Measurements from ENCODE around the gene RNH1. TPM values are rescaled to one million over a fixed set of nuclear protein-coding genes. Genes with fewer than 3 reads are reported as not detected.

Gene RNH1
- total RNA-seq, 1 experiment from 2014 or later = 60.0 TPM

DNA sequence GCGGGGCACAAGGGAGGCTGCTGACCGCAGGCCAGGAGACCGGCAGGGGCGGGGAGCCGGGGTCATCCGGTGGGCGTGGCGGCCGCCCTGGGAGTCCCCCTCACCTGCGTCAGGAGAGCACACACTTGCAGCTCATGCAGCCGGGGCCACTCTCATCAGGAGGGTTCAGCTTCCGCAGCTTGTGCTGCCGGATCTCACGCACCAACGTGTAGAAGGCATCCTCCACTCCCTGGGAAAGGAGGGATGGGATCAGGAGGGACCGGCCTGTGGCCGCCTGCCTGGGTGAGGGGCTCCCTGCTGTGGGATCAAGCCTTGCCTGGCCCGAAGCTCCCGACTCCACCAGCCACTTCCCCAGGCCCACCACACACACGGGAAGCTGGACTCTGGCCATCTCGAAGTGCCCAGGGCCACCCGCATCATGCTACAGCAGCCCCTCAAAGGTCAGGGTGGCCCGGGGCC lies 25.5 kb upstream of the RNH1 start:
- Histone ChIP-seq H2BK15ac (ENCODE audit: low read depth, low read length) (no peak overlapping the region), H3K23ac (ENCODE audit: insufficient read length, low read depth, low read length) (no peak overlapping the region), H3K14ac (ENCODE audit: insufficient read depth, low read length) (no peak overlapping the region; the same call in 1 of the 2 replicates), H4K8ac (replicated peaks; ENCODE audit: insufficient read length, low read depth, low read length) (no peak overlapping the region), H4K5ac (ENCODE audit: insufficient read length, low read depth, low read length) (no peak overlapping the region), H3K79me1 (ENCODE audit: insufficient read depth, low read depth, low read length, poor library complexity, severe bottlenecking) (no peaks in the 10 kb centered on the region), H3K79me2 (ENCODE audit: insufficient read depth, low read length) (no peaks in the 10 kb centered on the region), H3K27me3 (ENCODE audit: insufficient read depth, low read length) (no peaks in the 10 kb centered on the region), H3K56ac (ENCODE audit: insufficient read length, low read depth, low read length) (no peak overlapping the region), H2AK5ac (ENCODE audit: insufficient read length, low read length) (no peak overlapping the region), H2AFZ (ENCODE audit: low read length) (no peak overlapping the region), H4K91ac (ENCODE audit: insufficient read length, low read depth, low read length) (no peak overlapping the region), H3K4me2 (ENCODE audit: insufficient read depth, insufficient read length, low read length) (no peak overlapping the region), H3K4me1 (ENCODE audit: insufficient read depth, low read length) (no peaks in the 10 kb centered on the region), H3K18ac (ENCODE audit: insufficient read length, low read depth, low read length) (no peak overlapping the region), H2BK20ac (ENCODE audit: low read depth, low read length, poor library complexity, severe bottlenecking) (no peak overlapping the region), H3K23me2 (ENCODE audit: insufficient read length, low read depth, low read length, poor library complexity, severe bottlenecking) (peaks cover 18% of the 10 kb centered on the region), H3K9me3 (ENCODE audit: control insufficient read depth, low read depth, low read length) (no peaks in the 10 kb centered on the region), H3T11ph (ENCODE audit: low read length) (no peak overlapping the region), H4K20me1 (ENCODE audit: control insufficient read depth, insufficient read depth, insufficient read length) (no peaks in the 10 kb centered on the region), H2BK5ac (ENCODE audit: insufficient read length, low read length) (no peak overlapping the region), H3K9ac (ENCODE audit: extremely low read depth, insufficient read length, low read length) (no peak overlapping the region), H2BK12ac (ENCODE audit: insufficient read length, low read depth, low read length) (no peak overlapping the region), H3K4ac (ENCODE audit: low read depth, low read length) (no peak overlapping the region), H3K27ac (ENCODE audit: insufficient read length, low read depth, low read length) (no peak overlapping the region), H2BK120ac (ENCODE audit: low read depth, low read length, poor library complexity, severe bottlenecking) (no peak overlapping the region)
- H3K4me3 Mint-ChIP-seq = no peak overlapping the region
- H3K4me1 Mint-ChIP-seq = peaks cover 2 to 4% of the 10 kb centered on the region in 2 experiments; a peak in 1 of 4 replicates
- peaks cover 0 to 2% of the 10 kb centered on the region in 2 experiments; a peak in 1 of 5 replicates for H3K9me3 Mint-ChIP-seq
- TF ChIP-seq, protein P1, sequence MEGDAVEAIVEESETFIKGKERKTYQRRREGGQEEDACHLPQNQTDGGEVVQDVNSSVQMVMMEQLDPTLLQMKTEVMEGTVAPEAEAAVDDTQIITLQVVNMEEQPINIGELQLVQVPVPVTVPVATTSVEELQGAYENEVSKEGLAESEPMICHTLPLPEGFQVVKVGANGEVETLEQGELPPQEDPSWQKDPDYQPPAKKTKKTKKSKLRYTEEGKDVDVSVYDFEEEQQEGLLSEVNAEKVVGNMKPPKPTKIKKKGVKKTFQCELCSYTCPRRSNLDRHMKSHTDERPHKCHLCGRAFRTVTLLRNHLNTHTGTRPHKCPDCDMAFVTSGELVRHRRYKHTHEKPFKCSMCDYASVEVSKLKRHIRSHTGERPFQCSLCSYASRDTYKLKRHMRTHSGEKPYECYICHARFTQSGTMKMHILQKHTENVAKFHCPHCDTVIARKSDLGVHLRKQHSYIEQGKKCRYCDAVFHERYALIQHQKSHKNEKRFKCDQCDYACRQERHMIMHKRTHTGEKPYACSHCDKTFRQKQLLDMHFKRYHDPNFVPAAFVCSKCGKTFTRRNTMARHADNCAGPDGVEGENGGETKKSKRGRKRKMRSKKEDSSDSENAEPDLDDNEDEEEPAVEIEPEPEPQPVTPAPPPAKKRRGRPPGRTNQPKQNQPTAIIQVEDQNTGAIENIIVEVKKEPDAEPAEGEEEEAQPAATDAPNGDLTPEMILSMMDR (conservative IDR thresholded peaks at IDR 0.05) = no peak
- H3K27me3 Mint-ChIP-seq (ENCODE audit: low read depth) = peaks cover 4% of the 10 kb centered on the region
- no CpG with 5 or more reads among the region's 23 CpGs for WGBS (ENCODE audit: extremely low coverage, insufficient read length, low lambda C conversion rate)
- peaks cover 5 to 18% (median 10%) of the 10 kb centered on the region in 3 experiments; a peak in 5 of 7 replicates for H3K36me3 Mint-ChIP-seq (ENCODE audit: insufficient read depth in 1 of 3, low read depth in 3 of 3)
- no peak for DNase-seq
- H3K27ac Mint-ChIP-seq = no peak overlapping the region
